GM12878 (cell line): ENCODE data around the gene PFKFB1. TPM values are rescaled to one million over a fixed set of nuclear protein-coding genes. Genes with fewer than 3 reads are reported as not detected.

Experiments
- ATAC-seq: fragments of 200-7000 bp; cut with Tn5 transposase; 3 replicates; pipeline ENCODE4 v1.9.1; 2020; ENCODE audit warnings: mild to moderate bottlenecking, moderate library complexity
- BruUV-seq: library from RNA; stranded (reverse); fragments of 400-500 nt; replicated peaks from 2 replicates; lab custom pipeline; 2021; lab: Mats Ljungman, UMichigan
- CTCF ChIA-PET: fragments of 300-600 bp; sonication (Branson Sonifier 250); formaldehyde crosslinking; extraction: SDS; loops from one replicate; lab custom pipeline; 2021; ENCODE audit warnings: inconsistent platforms; lab: Yijun Ruan, JAX
- POLR2A ChIA-PET: fragments of 350-600 bp; formaldehyde crosslinking; extraction: SDS; loops from one replicate; lab custom pipeline; 2021; ENCODE audit warnings: inconsistent platforms; lab: Charles Lee
- RAD21 ChIA-PET: fragments of 300-600 bp; sonication (Branson Sonifier 250); formaldehyde crosslinking; loops from one replicate; lab custom pipeline; 2023; ENCODE audit warnings: antibody characterized with exemption; ENCODE audit not compliant: unreplicated experiment; lab: Charles Lee
- SMC1A ChIA-PET: fragments of 300-600 bp; sonication (Branson Sonifier 250); formaldehyde crosslinking; loops from one replicate; lab custom pipeline; 2023; ENCODE audit not compliant: unreplicated experiment, uncharacterized antibody; lab: Charles Lee
- DNase-seq: peaks from one replicate; pipeline ENCODE4 v3.0.0-alpha.2; 2011; ENCODE audit warnings: low read depth, low spot score
- FAIRE-seq: peaks from 3 replicates; lab custom pipeline; 2011; peaks lifted over from hg19 to GRCh38; lab: Jason Lieb, UNC
- H2AFZ ChIP-seq: 2 replicates; pipeline ENCODE4 v1.6.0; 2011; ENCODE audit warnings: low read depth, low read length, control low read depth; ENCODE audit not compliant: control insufficient read depth
- H3K27ac ChIP-seq: 2 replicates; pipeline ENCODE4 v1.5.1; 2011; ENCODE audit warnings: control low read depth; ENCODE audit not compliant: control insufficient read depth, insufficient read depth
- H3K27me3 ChIP-seq, 2 experiments: replicated peaks in 1 of 2; 2 replicates each; pipeline versions ENCODE4 v1.6.0 to v1.6.1; 2011; ENCODE audit warnings: low read length in 1 of 2; ENCODE audit not compliant: control insufficient read depth in 2 of 2, insufficient read depth in 2 of 2
- H3K36me3 ChIP-seq, 2 experiments: 2 replicates each; pipeline ENCODE4 v1.5.1; 2011; ENCODE audit warnings: low read length in 1 of 2; ENCODE audit not compliant: control insufficient read depth in 2 of 2, insufficient read depth in 2 of 2
- H3K4me1 ChIP-seq: 2 replicates; pipeline ENCODE4 v1.6.1; 2011; ENCODE audit warnings: mild to moderate bottlenecking, low read length, moderate library complexity, mixed read lengths; ENCODE audit not compliant: control insufficient read depth, insufficient read depth
- H3K4me2 ChIP-seq: 2 replicates; pipeline ENCODE4 v1.6.0; 2011; ENCODE audit warnings: control low read depth; ENCODE audit not compliant: control insufficient read depth, insufficient read depth
- H3K4me3 ChIP-seq: fragments of 200-600 bp; sonication (generic); 2 replicates; pipeline ENCODE4 v1.5.1; 2016
- H3K79me2 ChIP-seq: 2 replicates; pipeline ENCODE4 v1.6.0; 2011; ENCODE audit warnings: low read length; ENCODE audit not compliant: control insufficient read depth, insufficient read depth
- H3K9ac ChIP-seq: 2 replicates; pipeline ENCODE4 v1.8.0; 2011; ENCODE audit warnings: low read length, control low read depth, mixed read lengths; ENCODE audit not compliant: control insufficient read depth, insufficient read depth
- H3K9me3 ChIP-seq: replicated peaks from 3 replicates; pipeline ENCODE4 v1.5.1; 2011; ENCODE audit warnings: mild to moderate bottlenecking, low read length; ENCODE audit not compliant: control insufficient read depth, insufficient read depth
- H4K20me1 ChIP-seq: 2 replicates; pipeline ENCODE4 v1.6.0; 2011; ENCODE audit not compliant: control insufficient read depth, insufficient read depth
- ASH2L ChIP-seq: fragments of 300-600, 200-600 bp; sonication (generic); IDR thresholded peaks from 2 replicates; pipeline ENCODE4 v1.6.1; 2017; ENCODE audit warnings: low read depth, mild to moderate bottlenecking, borderline replicate concordance
- ETV6 ChIP-seq, 2 experiments: fragments of 450-650 bp in 1 of 2; IDR thresholded peaks in 1 of 2; conservative IDR thresholded peaks in 1 of 2; 2 replicates each; pipeline ENCODE4 v1.6.1; 2014; ENCODE audit warnings: antibody characterized with exemption in 1 of 2, borderline replicate concordance in 1 of 2, low read depth in 1 of 2, mild to moderate bottlenecking in 1 of 2, moderate library complexity in 1 of 2
- HDAC2 ChIP-seq: fragments of 200-600 bp; sonication (generic); IDR thresholded peaks from 2 replicates; pipeline ENCODE4 v1.6.1; 2017
- HSF1 ChIP-seq: fragments of 150-350 bp; IDR thresholded peaks from 2 replicates; pipeline ENCODE4 v1.6.1; 2014; ENCODE audit warnings: mild to moderate bottlenecking, low read depth, low read length
- POLR2AphosphoS2 ChIP-seq: IDR thresholded peaks from 2 replicates; pipeline ENCODE4 v1.6.1; 2011; ENCODE audit warnings: low read depth, mild to moderate bottlenecking, low read length, improper control_type of control experiment, moderate library complexity
- SKIL ChIP-seq: fragments of 450-650 bp; IDR thresholded peaks from 2 replicates; pipeline ENCODE4 v1.6.1; 2017; ENCODE audit warnings: mild to moderate bottlenecking, low read depth, inconsistent platforms; ENCODE audit not compliant: poor library complexity, severe bottlenecking
- ZNF384 ChIP-seq: IDR thresholded peaks from 2 replicates; pipeline ENCODE4 v1.6.1; 2012; ENCODE audit warnings: low read depth, mild to moderate bottlenecking, low read length, improper control_type of control experiment, borderline replicate concordance
- WGBS: methylation state at CpG from one replicate; pipeline ENCODE4 v1.1.6; 2016; ENCODE audit warnings: low lambda C conversion rate; ENCODE audit not compliant: insufficient replicate concordance, insufficient coverage; ENCODE audit errors: missing lambda C conversion rate; 5-methylcytosine and 5-hydroxymethylcytosine counted together
- in situ Hi-C: fragments of 300-500 bp; cut with MboI; formaldehyde crosslinking; loops from 9 replicates; pipeline ENCODE4 v1.14.3; 2018; ENCODE audit warnings: mixed read lengths
- intact Hi-C: fragments of 100-400 bp; cut with micrococcal nuclease; formaldehyde crosslinking; loops from one replicate; pipeline ENCODE4 v1.14.2; 2022; ENCODE audit not compliant: unreplicated experiment
- polyA plus RNA-seq, 11 experiments: library from polyadenylated mRNA; depleted of rRNA in 4 of 11; unstranded in 6 of 11; stranded (reverse) in 5 of 11; fragments of >200 nt; fragmentation: Nextera tagmentation in 4 of 11; fragmentation: Illumina TruSeq in 1 of 11; extraction: Ambion mirVana in 4 of 11; extraction: Trizol in 1 of 11; gene quantifications; 1 replicate in 1 of 11; 2 replicates in 10 of 11; pipeline versions ENCODE4 v1.2.1 to v1.2.3, GENCODE V29; 2011 to 2016; ENCODE audit warnings: inconsistent platforms in 2 of 11, missing spikeins in 2 of 11, low read depth in 1 of 11
- total RNA-seq, 4 experiments: library from RNA; depleted of rRNA in 3 of 4; stranded (reverse); fragments of >200 nt in 3 of 4; fragmentation: Illumina TruSeq in 1 of 4; extraction: Trizol in 1 of 4; gene quantifications; 2 replicates each; pipeline versions ENCODE4 v1.2.1 to v1.2.3, GENCODE V29; 2013 to 2021
- TF ChIP-seq, protein P1 (sequence below): IDR thresholded peaks from 2 replicates; pipeline ENCODE4 v1.6.1; 2011; ENCODE audit warnings: mild to moderate bottlenecking, low read depth, low read length, moderate library complexity; ENCODE audit not compliant: insufficient replicate concordance

The PFKFB1 gene
- total and polyA plus RNA-seq, 10 of the 15 experiments (the other 5 are each of a cell fraction or from before 2014, with no cell fraction given): 0.13 to 0.59 (median 0.37) TPM

DNA sequence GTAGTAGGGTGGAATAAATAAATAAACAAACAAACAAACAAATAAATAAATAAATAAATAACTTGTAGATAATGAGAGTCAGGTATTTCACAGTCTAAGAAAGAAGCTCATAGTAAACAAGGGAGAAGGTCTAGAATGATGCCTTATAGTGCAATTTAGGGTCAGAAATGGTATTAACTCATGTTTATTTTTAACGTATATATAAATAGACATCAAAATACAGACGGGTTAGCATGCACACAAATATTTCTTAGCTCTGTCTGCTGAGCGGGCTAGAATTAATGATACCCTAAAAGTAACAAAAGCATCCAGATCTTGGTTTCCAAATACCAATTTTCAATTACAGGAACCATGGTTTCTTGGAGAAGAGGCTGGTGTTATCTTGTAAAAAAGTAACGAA is 16.6 kb downstream of the PFKFB1 start:
- RAD21 ChIA-PET: no interaction called here
- intact Hi-C loops: no loop called here
- DNase-seq: no peak

More for the DNA sequence above, 16.6 kb downstream of the PFKFB1 start:
- FAIRE-seq (no peak), ATAC-seq (no peak)
- ChIA-PET POLR2A (no interaction called here), CTCF (no interaction called here), SMC1A (interaction anchor here (0.7 kb wide), 1 partner anchor 167 kb away, joined by 3 read pairs; no protein-coding TSS in a partner anchor)
- Histone ChIP-seq H3K36me3 (no peaks in the 10 kb centered on the region), H2AFZ (no peak overlapping the region), H3K27ac (no peak overlapping the region), H3K4me2 (no peak overlapping the region), H3K27me3 (no peaks in the 10 kb centered on the region), H3K4me3 (no peak overlapping the region), H3K79me2 (no peaks in the 10 kb centered on the region), H3K9me3 (no peaks in the 10 kb centered on the region), H3K9ac (no peak overlapping the region), H4K20me1 (no peaks in the 10 kb centered on the region), H3K4me1 (no peaks in the 10 kb centered on the region)
- 33% methylated on average over 4 of the region's 4 CpGs for WGBS
- BruUV-seq: no TSS peak
- TF ChIP-seq ZNF384 (no peak), HSF1 (no peak), ETV6 (conservative IDR thresholded peaks at IDR 0.05 in 1 of 2, IDR thresholded peaks at IDR 0.05 in 1 of 2; ENCODE audit: borderline replicate concordance in 1 of 2, low read depth in 1 of 2) (no peak), HDAC2 (no peak), SKIL (no peak), ASH2L (no peak), POLR2AphosphoS2 (no peak)
- TF ChIP-seq, protein P1, sequence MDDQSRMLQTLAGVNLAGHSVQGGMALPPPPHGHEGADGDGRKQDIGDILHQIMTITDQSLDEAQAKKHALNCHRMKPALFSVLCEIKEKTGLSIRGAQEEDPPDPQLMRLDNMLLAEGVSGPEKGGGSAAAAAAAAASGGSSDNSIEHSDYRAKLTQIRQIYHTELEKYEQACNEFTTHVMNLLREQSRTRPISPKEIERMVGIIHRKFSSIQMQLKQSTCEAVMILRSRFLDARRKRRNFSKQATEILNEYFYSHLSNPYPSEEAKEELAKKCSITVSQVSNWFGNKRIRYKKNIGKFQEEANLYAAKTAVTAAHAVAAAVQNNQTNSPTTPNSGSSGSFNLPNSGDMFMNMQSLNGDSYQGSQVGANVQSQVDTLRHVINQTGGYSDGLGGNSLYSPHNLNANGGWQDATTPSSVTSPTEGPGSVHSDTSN: no peak
- TF ChIP-seq, all 136 proteins: peak for 0
- in situ Hi-C loops: no loop called here
